Measurements from ENCODE around the gene UPP1. TPM values are rescaled to one million over a fixed set of nuclear protein-coding genes. Genes with fewer than 3 reads are reported as not detected.

Gene UPP1
- total RNA-seq, 1 experiment from 2014 or later, result 71.9 TPM

DNA sequence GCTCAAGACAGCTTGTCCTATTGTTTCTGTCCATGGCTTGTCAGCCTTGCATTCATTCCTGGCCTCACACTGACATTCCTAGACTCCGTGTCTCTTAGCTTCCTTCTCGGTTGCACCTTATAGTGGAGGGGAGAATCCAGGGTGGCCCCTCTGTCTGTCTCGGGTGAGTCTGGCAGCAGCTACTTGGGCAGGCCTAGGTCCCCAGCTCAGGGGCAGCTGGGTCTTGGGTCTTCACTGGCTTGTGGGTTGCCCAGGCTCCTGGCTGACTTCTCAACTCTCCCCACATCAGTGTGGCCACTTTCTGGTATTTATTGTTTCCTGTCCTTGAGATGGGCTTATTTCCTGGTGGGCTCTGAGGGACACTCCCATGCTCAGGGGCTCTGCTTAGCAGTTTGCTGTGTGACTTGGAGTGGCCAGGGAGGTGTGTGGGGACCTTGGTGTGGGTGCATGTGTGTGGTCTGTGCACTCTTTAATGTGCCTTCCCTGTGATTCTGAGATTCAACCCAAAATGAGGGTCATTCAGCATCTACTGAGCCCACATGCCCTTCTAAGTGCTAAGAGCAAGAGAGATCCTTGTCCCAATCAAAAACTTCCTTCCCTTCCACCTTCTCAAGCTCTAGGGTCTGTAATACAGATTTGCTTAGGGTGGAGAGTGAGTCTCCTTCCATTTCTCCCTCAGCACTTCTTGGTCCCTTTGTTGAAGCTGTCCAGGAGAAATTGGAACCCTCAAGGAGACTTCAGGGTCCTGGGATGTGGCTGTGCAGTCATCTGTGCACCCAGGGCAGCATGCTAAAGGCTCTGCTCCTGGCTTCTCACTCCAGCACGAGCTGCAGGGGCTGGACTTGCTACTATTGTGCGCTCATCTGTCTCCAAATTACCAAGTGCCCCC is 20.1 kb downstream of the UPP1 start:
- Histone ChIP-seq H3K4me3 (ENCODE audit: low read length) (no peak overlapping the region), H3K36me3 (ENCODE audit: low read depth, low read length) (peaks cover 16% of the 10 kb centered on the region; the same call in 1 of the 2 replicates), H3K4me2 (ENCODE audit: low read length) (no peak overlapping the region), H4K20me1 (ENCODE audit: low read length) (no peaks in the 10 kb centered on the region), H3K9me2 (replicated peaks; ENCODE audit: low read length) (no peaks in the 10 kb centered on the region), H3K4me1 (ENCODE audit: insufficient read depth, low read length) (peaks cover 12% of the 10 kb centered on the region), H3K79me2 (ENCODE audit: low read length) (no peaks in the 10 kb centered on the region), H3K9me3 (ENCODE audit: low read length) (no peaks in the 10 kb centered on the region), H3K9ac (ENCODE audit: low read length) (no peak overlapping the region), H2AFZ (ENCODE audit: low read length) (no peak overlapping the region), H3F3A (ENCODE audit: low read length, unreplicated experiment) (no peaks in the 10 kb centered on the region), H3K27me3 (ENCODE audit: low read length) (no peaks in the 10 kb centered on the region), H3K27ac (ENCODE audit: low read length) (no peak overlapping the region)
- no peak for TF ChIP-seq EZH2phosphoT487 (IDR thresholded peaks at IDR 0.05; ENCODE audit: borderline replicate concordance, low read length)
- no peak for TF ChIP-seq EZH2 (IDR thresholded peaks at IDR 0.05; ENCODE audit: low read length, unreplicated experiment)
- TF ChIP-seq, protein P1, sequence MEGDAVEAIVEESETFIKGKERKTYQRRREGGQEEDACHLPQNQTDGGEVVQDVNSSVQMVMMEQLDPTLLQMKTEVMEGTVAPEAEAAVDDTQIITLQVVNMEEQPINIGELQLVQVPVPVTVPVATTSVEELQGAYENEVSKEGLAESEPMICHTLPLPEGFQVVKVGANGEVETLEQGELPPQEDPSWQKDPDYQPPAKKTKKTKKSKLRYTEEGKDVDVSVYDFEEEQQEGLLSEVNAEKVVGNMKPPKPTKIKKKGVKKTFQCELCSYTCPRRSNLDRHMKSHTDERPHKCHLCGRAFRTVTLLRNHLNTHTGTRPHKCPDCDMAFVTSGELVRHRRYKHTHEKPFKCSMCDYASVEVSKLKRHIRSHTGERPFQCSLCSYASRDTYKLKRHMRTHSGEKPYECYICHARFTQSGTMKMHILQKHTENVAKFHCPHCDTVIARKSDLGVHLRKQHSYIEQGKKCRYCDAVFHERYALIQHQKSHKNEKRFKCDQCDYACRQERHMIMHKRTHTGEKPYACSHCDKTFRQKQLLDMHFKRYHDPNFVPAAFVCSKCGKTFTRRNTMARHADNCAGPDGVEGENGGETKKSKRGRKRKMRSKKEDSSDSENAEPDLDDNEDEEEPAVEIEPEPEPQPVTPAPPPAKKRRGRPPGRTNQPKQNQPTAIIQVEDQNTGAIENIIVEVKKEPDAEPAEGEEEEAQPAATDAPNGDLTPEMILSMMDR (conservative IDR thresholded peaks at IDR 0.05; ENCODE audit: low read depth, low read length), result no peak
- CTCF ChIA-PET, result interaction anchor here (0.5 to 1.5 kb wide), 5 partner anchors 20 to 164 kb away, joined by 3 to 14 read pairs (median 3); partner anchors contain the start of gene UPP1
- intact Hi-C loops (cut with micrococcal nuclease), result no loop called here
- POLR2A ChIA-PET (ENCODE audit: unreplicated experiment), result interaction anchor here (0.5 to 0.6 kb wide), 2 partner anchors 149 to 170 kb away, joined by 3 read pairs; no protein-coding TSS in a partner anchor
- DNase-seq (no peak), ATAC-seq (peak; percentile 10; the same call in 1 of the 2 replicates)
- BruUV-seq (replicated peaks), result TSS peak; percentile 6

GRCh38 chr7:48109848-48110663 is 21.0 kb downstream of the UPP1 start:
- BruUV-seq (replicated peaks), result no TSS peak
- Histone ChIP-seq H3K79me2 (ENCODE audit: low read length) (no peaks in the 10 kb centered on the region), H3K27me3 (ENCODE audit: low read length) (no peaks in the 10 kb centered on the region), H3K9me3 (ENCODE audit: low read length) (no peaks in the 10 kb centered on the region), H3K36me3 (ENCODE audit: low read depth, low read length) (peaks cover 11% of the 10 kb centered on the region; the same call in 1 of the 2 replicates), H3K4me1 (ENCODE audit: insufficient read depth, low read length) (peaks cover 12% of the 10 kb centered on the region), H3K9ac (ENCODE audit: low read length) (no peak overlapping the region), H3K9me2 (replicated peaks; ENCODE audit: low read length) (no peaks in the 10 kb centered on the region), H3F3A (ENCODE audit: low read length, unreplicated experiment) (no peaks in the 10 kb centered on the region), H3K4me3 (ENCODE audit: low read length) (no peak overlapping the region), H3K27ac (ENCODE audit: low read length) (no peak overlapping the region), H2AFZ (ENCODE audit: low read length) (no peak overlapping the region), H3K4me2 (ENCODE audit: low read length) (0 out of 2 replicates have a peak overlapping the region, but pooled peaks have one; percentile 32), H4K20me1 (ENCODE audit: low read length) (no peaks in the 10 kb centered on the region)
- intact Hi-C loops (cut with micrococcal nuclease), result loop anchor here (1.0 kb wide), 3 partner anchors 44 to 165 kb away; no protein-coding TSS in a partner anchor
- peak; percentile 72 for ATAC-seq
- peak; percentile 86 for DNase-seq
- ChIA-PET CTCF (interaction anchor here (0.5 to 1.5 kb wide), 5 partner anchors 11 to 165 kb away, joined by 3 to 14 read pairs (median 3); partner anchors contain the start of gene UPP1), POLR2A (ENCODE audit: unreplicated experiment) (interaction anchor here (0.5 kb wide), 2 partner anchors 150 to 165 kb away, joined by 3 read pairs; no protein-coding TSS in a partner anchor)
- no peak for TF ChIP-seq EZH2phosphoT487 (IDR thresholded peaks at IDR 0.05; ENCODE audit: borderline replicate concordance, low read length)
- TF ChIP-seq, protein P1 (conservative IDR thresholded peaks at IDR 0.05; ENCODE audit: low read depth, low read length), result peak; percentile 96
- TF ChIP-seq EZH2 (IDR thresholded peaks at IDR 0.05; ENCODE audit: low read length, unreplicated experiment), result no peak

Measured in PC-3 (cell line).